Activated CD8-positive, alpha-beta T cell treated with anti-CD3 and anti-CD28 coated beads for 36 hours (primary cell): Measurements from ENCODE around the gene GCFC2. TPM values are rescaled to one million over a fixed set of nuclear protein-coding genes. Genes with fewer than 3 reads are reported as not detected.
A peak's percentile ranks its signal among the peaks of the same experiment; 100 is the strongest.
"Not testable (repeated sequence)": the region's sequence is repeated elsewhere in the genome, so short reads cannot be mapped to it uniquely, and the experiment has no call there.

Experiments
- ATAC-seq: fragments of 200-7000 bp; cut with Tn5 transposase; one replicate; pipeline ENCODE4 v1.10.0; 2021; ENCODE audit warnings: mild to moderate bottlenecking, moderate library complexity
- CTCF ChIA-PET: fragments of 350-600 bp; sonication (Branson Sonifier 250); formaldehyde crosslinking; loops from one replicate; lab custom pipeline; 2021; ENCODE audit warnings: antibody characterized with exemption; lab: Charles Lee
- POLR2A ChIA-PET: fragments of 350-600 bp; sonication (Branson Sonifier 250); formaldehyde crosslinking; loops from one replicate; lab custom pipeline; 2021; ENCODE audit warnings: antibody characterized with exemption; lab: Charles Lee
- DNase-seq: peaks from one replicate; pipeline ENCODE4 v3.0.0-alpha.2; 2020
- H3K27ac Mint-ChIP-seq: one replicate; pipeline ENCODE4 v1.8.0; 2021; ENCODE audit warnings: mild to moderate bottlenecking, mixed read lengths
- H3K27me3 Mint-ChIP-seq: one replicate; pipeline ENCODE4 v1.8.0; 2021; ENCODE audit warnings: mixed read lengths
- H3K36me3 Mint-ChIP-seq: one replicate; pipeline ENCODE4 v1.8.0; 2021; ENCODE audit warnings: low read depth, mixed read lengths
- H3K4me1 Mint-ChIP-seq: one replicate; pipeline ENCODE4 v1.8.0; 2021; ENCODE audit warnings: low read depth, mixed read lengths
- H3K4me3 Mint-ChIP-seq: one replicate; pipeline ENCODE4 v1.8.0; 2021; ENCODE audit warnings: mild to moderate bottlenecking, moderate library complexity, mixed read lengths
- H3K9me3 Mint-ChIP-seq: one replicate; pipeline ENCODE4 v1.8.0; 2021; ENCODE audit warnings: mixed read lengths
- CTCF ChIP-seq: fragments of 200-600 bp; IDR thresholded peaks from one replicate; pipeline ENCODE4 v1.8.0; 2022; ENCODE audit warnings: antibody characterized with exemption, mild to moderate bottlenecking
- intact Hi-C: fragments of 100-400 bp; cut with micrococcal nuclease; formaldehyde crosslinking; loops from one replicate; pipeline ENCODE4 v1.10.0; 2022
- total RNA-seq, 2 experiments: library from RNA; stranded (reverse); gene quantifications; one replicate each; pipeline ENCODE4 v1.2.3, GENCODE V29; 2021

The GCFC2 gene
- total RNA-seq, 2 experiments from 2014 or later, result 29.8 to 36.1 TPM

GRCh38 chr2:75688196-75688595, 22.5 kb downstream of the GCFC2 start:
- POLR2A ChIA-PET, result no interaction called here
- no peak for TF ChIP-seq CTCF
- CTCF ChIA-PET, result interaction anchor here (1.1 to 2.0 kb wide), 3 partner anchors 10 to 60 kb away, joined by 4 to 6 read pairs (median 4); no protein-coding TSS in a partner anchor
- DNase-seq (no peak), ATAC-seq (no peak)
- Mint-ChIP-seq H3K9me3 (no peaks in the 10 kb centered on the region), H3K36me3 (peaks cover 53% of the 10 kb centered on the region), H3K4me1 (peaks cover 5% of the 10 kb centered on the region), H3K27ac (no peak overlapping the region), H3K27me3 (no peaks in the 10 kb centered on the region), H3K4me3 (no peak overlapping the region)
- intact Hi-C loops, result no loop called here

- DNase-seq, H3K4me1 Mint-ChIP-seq, CTCF ChIA-PET, intact Hi-C loops, H3K4me3 Mint-ChIP-seq, H3K9me3 Mint-ChIP-seq, H3K27me3 Mint-ChIP-seq, POLR2A ChIA-PET, H3K27ac Mint-ChIP-seq, ATAC-seq: not testable (repeated sequence)
- H3K36me3 Mint-ChIP-seq, result peaks cover 53% of the 10 kb centered on the region
These were observed 27.3 kb downstream of the GCFC2 start for GRCh38 chr2:75683430-75683829.

GRCh38 chr2:75680402-75680801, 30.3 kb downstream of the GCFC2 start:
- Mint-ChIP-seq H3K27me3 (no peaks in the 10 kb centered on the region), H3K27ac (peak overlapping the region; percentile 2), H3K9me3 (no peaks in the 10 kb centered on the region), H3K4me3 (no peak overlapping the region), H3K4me1 (peaks cover 12% of the 10 kb centered on the region), H3K36me3 (peaks cover 44% of the 10 kb centered on the region)
- no peak for ATAC-seq
- ChIA-PET POLR2A (interaction anchor here (1.0 kb wide), 1 partner anchor 30 kb away, joined by 4 read pairs; no protein-coding TSS in a partner anchor), CTCF (interaction anchor here (0.6 to 2.0 kb wide), 4 partner anchors 16 to 46 kb away, joined by 3 to 7 read pairs (median 3); no protein-coding TSS in a partner anchor)
- no peak for TF ChIP-seq CTCF
- no peak for DNase-seq
- intact Hi-C loops, result no loop called here

- ChIA-PET POLR2A (no interaction called here), CTCF (interaction anchor here (1.5 to 4.9 kb wide), 3 partner anchors 13 to 45 kb away, joined by 3 to 64 read pairs (median 45); no protein-coding TSS in a partner anchor)
- H3K9me3 Mint-ChIP-seq, result no peaks in the 10 kb centered on the region
- peaks cover 37% of the 10 kb centered on the region for H3K36me3 Mint-ChIP-seq
- intact Hi-C loops, result loop anchor here (5.0 kb wide), 1 partner anchor 37 kb away; no protein-coding TSS in a partner anchor
- no peak for TF ChIP-seq CTCF
- H3K4me3 Mint-ChIP-seq, result no peak overlapping the region
- no peak overlapping the region for H3K27ac Mint-ChIP-seq
- DNase-seq (no peak), ATAC-seq (no peak)
- H3K4me1 Mint-ChIP-seq, result peaks cover 12% of the 10 kb centered on the region
- H3K27me3 Mint-ChIP-seq, result no peaks in the 10 kb centered on the region
These were observed 31.2 kb downstream of the GCFC2 start for GRCh38 chr2:75679556-75679955.

- CTCF ChIA-PET, result interaction anchor here (0.7 to 4.9 kb wide), 17 partner anchors 10 to 42 kb away, joined by 3 to 64 read pairs (median 5); partner anchors contain the start of gene MRPL19
- intact Hi-C loops, result loop anchor here (5.0 kb wide), 1 partner anchor 34 kb away; no protein-coding TSS in a partner anchor
- H3K27ac Mint-ChIP-seq, result no peak overlapping the region
These were observed 34.3 kb downstream of the GCFC2 start for GRCh38 chr2:75676464-75676863.

More at GRCh38 chr2:75676464-75676863, 34.3 kb downstream of the GCFC2 start:
- no peak for ATAC-seq
- H3K4me3 Mint-ChIP-seq, result no peak overlapping the region
- H3K36me3 Mint-ChIP-seq, result peaks cover 33% of the 10 kb centered on the region
- no peaks in the 10 kb centered on the region for H3K9me3 Mint-ChIP-seq
- H3K4me1 Mint-ChIP-seq, result peaks cover 7% of the 10 kb centered on the region
- no peak for DNase-seq
- no peaks in the 10 kb centered on the region for H3K27me3 Mint-ChIP-seq
- POLR2A ChIA-PET, result no interaction called here
- no peak for TF ChIP-seq CTCF
